ENCODE measurements around the gene IPPK. TPM values are rescaled to one million over a fixed set of nuclear protein-coding genes. Genes with fewer than 3 reads are reported as not detected.

The IPPK gene
- total RNA-seq, 2 experiments from 2014 or later: 12.5 to 15.8 TPM

- ATAC-seq (no peak), DNase-seq (no peak)
- ChIA-PET POLR2A (interaction anchor here (0.6 kb wide), 1 partner anchor 10 kb away, joined by 3 read pairs; no protein-coding TSS in a partner anchor), CTCF (interaction anchor here (0.9 to 1.6 kb wide), 3 partner anchors 11 to 521 kb away, joined by 3 to 4 read pairs (median 3); no protein-coding TSS in a partner anchor)
- Mint-ChIP-seq H3K27me3 (no peaks in the 10 kb centered on the region), H3K27ac (no peak overlapping the region), H3K9me3 (no peaks in the 10 kb centered on the region), H3K4me3 (no peak overlapping the region), H3K4me1 (ENCODE audit: low read depth) (peaks cover 28% of the 10 kb centered on the region), H3K36me3 (ENCODE audit: low read depth) (peaks cover 18% of the 10 kb centered on the region)
- intact Hi-C loops (cut with micrococcal nuclease): no loop called here
- no peak for TF ChIP-seq CTCF (IDR thresholded peaks at IDR 0.05)
Measured at GRCh38 chr9:92660266-92660665, 9.7 kb downstream of the IPPK start.

- no peak overlapping the region for H3K27ac Mint-ChIP-seq
- H3K36me3 Mint-ChIP-seq (ENCODE audit: low read depth): peaks cover 17% of the 10 kb centered on the region
- ChIA-PET POLR2A (interaction anchor here (0.6 to 0.9 kb wide), 2 partner anchors 45 to 333 kb away, joined by 3 read pairs; no protein-coding TSS in a partner anchor), CTCF (interaction anchor here (1.2 to 1.6 kb wide), 2 partner anchors 106 to 520 kb away, joined by 3 to 4 read pairs; no protein-coding TSS in a partner anchor)
- TF ChIP-seq CTCF (IDR thresholded peaks at IDR 0.05): no peak
- H3K27me3 Mint-ChIP-seq: no peaks in the 10 kb centered on the region
- H3K9me3 Mint-ChIP-seq: no peaks in the 10 kb centered on the region
- intact Hi-C loops (cut with micrococcal nuclease): no loop called here
- ATAC-seq (no peak), DNase-seq (no peak)
- peaks cover 22% of the 10 kb centered on the region for H3K4me1 Mint-ChIP-seq (ENCODE audit: low read depth)
- H3K4me3 Mint-ChIP-seq: no peak overlapping the region
Measured at GRCh38 chr9:92659601-92660000, 10.3 kb downstream of the IPPK start.

GRCh38 chr9:92658611-92659010, 11.3 kb downstream of the IPPK start:
- no peak for TF ChIP-seq CTCF (IDR thresholded peaks at IDR 0.05)
- no peak overlapping the region for H3K27ac Mint-ChIP-seq
- no peaks in the 10 kb centered on the region for H3K9me3 Mint-ChIP-seq
- ChIA-PET CTCF (no interaction called here), POLR2A (no interaction called here)
- H3K4me1 Mint-ChIP-seq (ENCODE audit: low read depth): peaks cover 13% of the 10 kb centered on the region
- H3K36me3 Mint-ChIP-seq (ENCODE audit: low read depth): peaks cover 17% of the 10 kb centered on the region
- H3K27me3 Mint-ChIP-seq: no peaks in the 10 kb centered on the region
- intact Hi-C loops (cut with micrococcal nuclease): no loop called here
- no peak overlapping the region for H3K4me3 Mint-ChIP-seq
- DNase-seq (no peak), ATAC-seq (no peak)

GRCh38 chr9:92658176-92658575, 11.8 kb downstream of the IPPK start:
- Mint-ChIP-seq H3K27ac (no peak overlapping the region), H3K36me3 (ENCODE audit: low read depth) (peaks cover 18% of the 10 kb centered on the region), H3K27me3 (no peaks in the 10 kb centered on the region), H3K4me3 (no peak overlapping the region), H3K4me1 (ENCODE audit: low read depth) (peaks cover 11% of the 10 kb centered on the region), H3K9me3 (no peaks in the 10 kb centered on the region)
- ATAC-seq: no peak
- ChIA-PET CTCF (no interaction called here), POLR2A (no interaction called here)
- intact Hi-C loops (cut with micrococcal nuclease): no loop called here
- no peak for DNase-seq
- no peak for TF ChIP-seq CTCF (IDR thresholded peaks at IDR 0.05)

- no peak for TF ChIP-seq CTCF (IDR thresholded peaks at IDR 0.05)
- no peak overlapping the region for H3K27ac Mint-ChIP-seq
- ATAC-seq: peak; percentile 53
- no peaks in the 10 kb centered on the region for H3K9me3 Mint-ChIP-seq
- peaks cover 19% of the 10 kb centered on the region for H3K36me3 Mint-ChIP-seq (ENCODE audit: low read depth)
- ChIA-PET POLR2A (no interaction called here), CTCF (no interaction called here)
- H3K27me3 Mint-ChIP-seq: no peaks in the 10 kb centered on the region
- intact Hi-C loops (cut with micrococcal nuclease): no loop called here
- DNase-seq: peak; percentile 16
- peaks cover 6% of the 10 kb centered on the region for H3K4me1 Mint-ChIP-seq (ENCODE audit: low read depth)
- H3K4me3 Mint-ChIP-seq: no peak overlapping the region
Measured at GRCh38 chr9:92657296-92658094, 12.4 kb downstream of the IPPK start.

Measured in activated CD8-positive, alpha-beta T cell treated with anti-CD3 and anti-CD28 coated beads for 36 hours (primary cell).